GM13977 (cell line): Measurements from ENCODE around the gene WDFY3.

Source experiments
- DNase-seq: peaks from one replicate; pipeline ENCODE4 v3.0.0; 2012; ENCODE audit warnings: low spot score
- in situ Hi-C: fragments of 300-500 bp; cut with MboI; formaldehyde crosslinking; loops from one replicate; pipeline ENCODE4 v1.12.0; 2022; ENCODE audit warnings: low sequenced_read_pairs, low pct_unique_long_range_greater_than_20kb, mixed read lengths, inconsistent platforms; ENCODE audit not compliant: unreplicated experiment
- TF ChIP-seq, protein P1 (sequence below): IDR thresholded peaks from 2 replicates; pipeline ENCODE4 v1.5.1; 2012; ENCODE audit warnings: mild to moderate bottlenecking, control low read depth; ENCODE audit not compliant: insufficient read depth; ENCODE audit errors: extremely low read depth, missing control alignments

The WDFY3 gene

DNA sequence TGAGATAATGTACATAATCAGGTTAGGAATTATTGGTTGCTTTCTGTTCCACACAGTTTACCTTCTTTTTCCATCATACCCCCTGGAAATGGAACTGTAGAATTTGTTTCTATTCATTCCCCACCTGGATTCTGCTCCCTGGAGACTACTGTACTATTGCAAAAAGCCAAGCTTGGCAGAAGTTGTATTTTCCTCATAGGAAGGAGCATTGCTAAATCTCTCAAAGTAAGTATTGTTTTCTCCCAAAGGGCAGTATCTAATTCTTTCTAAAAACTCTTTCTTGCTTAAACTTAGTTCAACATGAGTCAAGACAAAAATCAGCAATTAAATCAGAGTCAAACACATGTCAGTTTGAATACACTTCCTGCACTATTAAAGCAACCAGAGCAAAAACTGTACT lies 247.4 kb downstream of the WDFY3 start:
- TF ChIP-seq, protein P1, sequence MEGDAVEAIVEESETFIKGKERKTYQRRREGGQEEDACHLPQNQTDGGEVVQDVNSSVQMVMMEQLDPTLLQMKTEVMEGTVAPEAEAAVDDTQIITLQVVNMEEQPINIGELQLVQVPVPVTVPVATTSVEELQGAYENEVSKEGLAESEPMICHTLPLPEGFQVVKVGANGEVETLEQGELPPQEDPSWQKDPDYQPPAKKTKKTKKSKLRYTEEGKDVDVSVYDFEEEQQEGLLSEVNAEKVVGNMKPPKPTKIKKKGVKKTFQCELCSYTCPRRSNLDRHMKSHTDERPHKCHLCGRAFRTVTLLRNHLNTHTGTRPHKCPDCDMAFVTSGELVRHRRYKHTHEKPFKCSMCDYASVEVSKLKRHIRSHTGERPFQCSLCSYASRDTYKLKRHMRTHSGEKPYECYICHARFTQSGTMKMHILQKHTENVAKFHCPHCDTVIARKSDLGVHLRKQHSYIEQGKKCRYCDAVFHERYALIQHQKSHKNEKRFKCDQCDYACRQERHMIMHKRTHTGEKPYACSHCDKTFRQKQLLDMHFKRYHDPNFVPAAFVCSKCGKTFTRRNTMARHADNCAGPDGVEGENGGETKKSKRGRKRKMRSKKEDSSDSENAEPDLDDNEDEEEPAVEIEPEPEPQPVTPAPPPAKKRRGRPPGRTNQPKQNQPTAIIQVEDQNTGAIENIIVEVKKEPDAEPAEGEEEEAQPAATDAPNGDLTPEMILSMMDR = no peak
- DNase-seq = no peak
- in situ Hi-C loops = no loop called here

DNA sequence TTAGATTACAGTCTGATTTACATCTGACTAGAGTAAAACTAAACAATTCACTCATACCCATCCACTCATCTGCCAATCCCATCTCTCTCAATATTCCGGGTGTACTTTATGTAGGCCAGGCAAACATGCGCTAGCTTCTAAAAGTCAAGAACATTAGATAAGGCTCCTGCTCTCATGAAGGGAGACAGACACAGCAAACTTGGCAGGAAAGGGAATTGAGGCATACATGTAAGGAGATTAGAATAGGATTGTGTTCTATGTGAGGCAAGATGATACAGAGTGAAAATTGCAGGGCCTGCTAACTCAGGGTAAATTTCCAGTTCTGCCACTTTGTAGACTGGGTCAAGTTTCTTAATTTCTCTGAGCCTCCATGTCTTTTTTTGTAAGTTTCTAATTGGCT lies 247.8 kb downstream of the WDFY3 start:
- TF ChIP-seq, protein P1 = no peak
- DNase-seq = no peak
- in situ Hi-C loops = no loop called here

DNA sequence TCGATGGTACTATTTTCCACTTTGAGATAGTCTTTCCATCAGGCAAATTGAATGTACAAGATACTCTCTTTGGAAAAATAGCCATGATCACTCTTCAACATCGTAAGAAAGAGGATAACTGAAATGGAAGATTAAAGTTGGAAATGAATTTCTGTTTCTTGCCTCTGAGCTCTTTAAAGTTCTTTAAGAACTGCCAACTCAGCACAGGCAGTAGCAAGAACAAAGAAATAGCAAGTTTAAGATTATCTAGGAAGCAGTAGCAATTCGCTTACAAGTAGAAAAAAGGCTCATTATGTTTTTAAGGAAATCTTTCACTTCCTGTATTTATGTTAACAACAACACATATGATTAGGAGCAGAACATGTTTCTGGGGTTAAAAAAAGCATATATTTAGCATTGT lies 255.9 kb downstream of the WDFY3 start:
- in situ Hi-C loops = no loop called here
- no peak for DNase-seq
- TF ChIP-seq, protein P1 = no peak

DNA sequence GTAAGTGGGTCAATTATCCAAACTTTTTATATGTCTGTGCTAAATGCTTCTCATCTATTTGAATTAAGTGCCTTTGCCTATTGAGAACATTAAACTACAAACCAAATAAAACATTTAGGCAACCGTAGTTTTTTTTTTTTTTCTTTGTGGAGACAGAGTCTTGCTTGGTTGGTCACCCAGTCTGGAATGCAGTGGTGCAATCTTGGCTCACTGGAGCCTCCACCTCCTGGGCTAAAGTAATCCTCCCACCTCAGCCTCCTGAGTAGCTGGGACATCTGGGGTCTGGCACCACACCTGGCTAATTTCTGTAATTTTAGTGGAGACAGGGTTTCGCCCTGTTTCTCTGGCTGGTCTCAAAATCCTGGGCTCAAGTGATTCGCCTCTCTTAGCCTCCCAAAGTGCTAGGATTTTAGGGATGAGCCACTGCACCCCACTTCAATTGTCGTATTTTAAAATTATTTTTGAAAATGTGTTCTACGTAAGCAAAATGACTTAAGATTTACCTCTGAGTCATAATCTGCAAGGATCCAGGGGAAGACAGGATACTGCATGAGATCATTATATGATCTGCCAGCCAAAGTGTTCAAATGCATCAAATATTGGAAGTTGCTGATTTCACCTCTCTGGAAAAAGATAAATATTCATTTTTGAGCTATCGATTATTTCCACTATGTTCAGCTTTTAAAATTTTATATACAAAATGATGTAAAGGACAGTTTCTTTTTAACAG lies 257.9 kb downstream of the WDFY3 start:
- in situ Hi-C loops = no loop called here
- no peak for DNase-seq
- TF ChIP-seq, protein P1 = no peak

DNA sequence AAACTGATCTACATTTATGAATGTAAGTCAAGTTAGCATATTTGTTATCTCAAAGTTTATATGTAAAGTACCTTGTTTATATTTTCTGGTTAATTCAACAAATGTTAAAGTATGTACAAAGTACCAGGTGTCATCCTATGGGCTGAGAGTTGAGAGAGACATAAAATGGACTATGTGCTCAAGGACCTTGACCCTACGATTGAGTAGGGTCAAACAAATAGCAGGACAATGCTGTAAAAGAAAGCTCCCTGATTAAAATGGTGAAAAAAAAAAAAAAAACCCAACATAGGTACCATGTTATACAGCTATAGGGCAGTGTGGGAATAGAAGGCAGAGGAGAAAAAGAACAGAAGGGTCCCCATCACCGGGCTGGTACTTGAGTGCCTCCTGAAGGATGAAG lies 260.2 kb downstream of the WDFY3 start:
- in situ Hi-C loops = no loop called here
- TF ChIP-seq, protein P1 = no peak
- DNase-seq = no peak

DNA sequence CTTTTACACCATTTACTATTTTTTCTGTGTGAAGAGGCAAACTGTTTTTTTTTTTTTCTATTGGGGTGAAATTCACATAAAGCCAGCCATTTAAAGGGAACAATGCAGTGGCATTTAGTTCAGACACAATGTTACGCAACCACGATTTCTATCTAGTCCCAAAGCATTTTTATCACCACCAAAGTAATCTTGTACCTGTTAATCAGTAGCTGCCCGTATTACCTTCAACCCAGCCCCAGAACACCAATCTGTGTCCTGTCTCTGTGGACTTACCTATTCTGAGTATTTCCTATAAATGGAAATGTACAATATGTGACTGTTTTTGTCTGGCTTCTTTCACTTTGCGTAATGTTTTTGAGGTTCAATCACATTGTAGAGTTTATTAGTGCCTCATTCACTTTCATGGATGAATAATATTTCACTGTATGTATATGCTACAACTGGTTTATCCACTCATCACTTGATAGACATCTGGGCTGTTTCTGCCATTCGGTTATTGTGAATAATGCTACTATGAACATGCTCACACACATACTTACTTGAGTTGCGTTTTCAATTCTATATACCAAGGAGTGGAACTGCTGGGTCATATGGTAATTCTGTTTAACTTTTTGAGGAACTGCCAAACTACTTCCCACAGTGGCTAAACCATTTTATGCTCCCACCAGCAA lies 267.4 kb downstream of the WDFY3 start:
- DNase-seq = no peak
- TF ChIP-seq, protein P1 = no peak
- in situ Hi-C loops = no loop called here
